Islet precursor cell (in vitro differentiated cells): ENCODE results near the gene ACTR6.

Experiments
- DNase-seq: peaks from one replicate; pipeline ENCODE4 v3.0.0-alpha.2; 2018

Gene ACTR6

DNA sequence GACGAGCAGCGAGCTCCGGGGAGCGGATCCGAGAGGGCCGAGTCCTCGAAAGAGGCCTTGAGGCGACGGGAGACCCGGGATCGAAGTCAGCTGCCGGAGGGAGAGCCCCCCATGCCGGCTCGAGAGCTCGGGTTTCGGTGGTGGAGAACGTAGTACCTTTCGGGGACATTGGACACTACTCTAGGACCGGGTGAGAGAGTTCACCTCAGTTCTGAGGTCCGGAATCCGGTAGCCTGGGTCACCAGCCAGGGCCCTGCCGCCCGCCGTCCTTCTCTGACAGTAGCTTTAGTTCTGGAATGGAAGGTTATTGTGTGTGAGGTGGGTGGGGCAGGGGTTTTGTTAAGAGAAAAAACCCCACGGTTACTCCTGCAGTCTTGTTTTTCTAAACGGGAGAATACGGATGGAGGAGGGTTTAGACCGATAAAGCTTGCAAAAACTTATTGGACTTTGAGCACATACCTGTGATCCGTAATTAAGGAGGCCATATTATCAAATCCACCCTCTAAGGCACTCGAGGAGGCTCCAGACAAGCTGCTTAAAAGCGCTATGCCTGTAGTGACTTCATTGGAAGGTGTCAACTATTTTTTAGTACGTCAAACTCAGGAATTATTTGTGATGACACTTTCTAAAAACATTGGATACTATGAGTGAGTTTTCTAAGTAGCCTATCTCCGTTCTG, 67.1 kb downstream of the ACTR6 start:
- no peak for DNase-seq

DNA sequence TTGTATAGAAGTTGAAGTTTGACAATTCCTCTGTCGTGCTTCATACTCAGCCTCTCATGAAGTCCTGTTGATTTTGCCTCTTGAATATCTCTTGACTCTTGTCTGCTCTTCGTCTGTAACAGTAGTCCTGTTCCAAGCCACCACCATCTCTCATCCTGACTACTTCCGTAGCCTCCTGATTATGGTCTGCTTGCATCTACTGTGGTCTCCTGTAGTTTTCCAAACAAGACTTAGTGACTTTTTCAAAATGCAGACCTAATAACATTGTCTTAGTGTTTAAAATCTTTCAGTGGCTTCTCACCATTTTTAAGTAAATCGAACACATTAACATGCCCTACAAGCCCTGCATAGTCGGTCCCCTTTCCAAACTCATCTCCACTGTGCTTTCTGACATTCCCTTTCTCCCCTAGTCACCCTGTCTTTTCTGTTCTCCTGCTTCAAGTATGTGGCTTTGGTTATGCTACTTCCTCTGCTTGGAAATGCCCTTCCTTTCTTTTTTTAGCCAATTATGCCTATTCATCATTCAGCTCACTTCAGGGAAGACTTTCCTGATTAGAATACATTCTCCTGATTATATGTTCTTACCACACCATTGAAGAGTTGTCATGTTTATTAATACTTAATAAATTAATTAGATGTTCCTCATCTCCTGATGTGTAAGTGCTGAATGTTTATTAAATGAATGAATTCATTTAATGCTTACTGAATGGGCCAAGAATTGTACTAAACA, 68.4 kb downstream of the ACTR6 start:
- DNase-seq, result no peak

DNA sequence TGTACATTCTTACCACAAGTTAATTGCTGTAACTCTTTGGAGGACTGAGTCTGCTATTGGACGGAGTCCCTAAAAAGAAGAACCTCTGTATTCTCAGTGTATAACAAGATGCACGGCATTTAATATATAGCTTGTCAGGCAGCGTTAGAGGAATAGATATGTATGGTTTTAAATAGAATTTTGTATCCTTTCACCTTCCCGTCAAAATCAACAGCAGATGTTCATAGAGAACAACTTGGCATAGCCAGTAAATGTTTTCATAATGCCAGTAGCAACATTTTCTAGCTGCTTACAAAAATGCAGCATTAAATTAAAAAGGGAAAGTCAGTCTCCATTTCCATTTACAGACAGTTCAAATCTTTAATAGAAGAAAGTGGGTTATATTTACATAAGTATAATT, 73.2 kb downstream of the ACTR6 start:
- DNase-seq, result no peak
